Ovary (tissue), 3 donors: Measurements from ENCODE around the gene COASY.

ENCODE experiments used
- EP300 ChIP-seq: sonication (generic); formaldehyde crosslinking; IDR thresholded peaks from one replicate; pipeline ENCODE4 v1.6.1; 2017; ENCODE audit warnings: antibody characterized with exemption
- POLR2A ChIP-seq: fragments of 450-650 bp; IDR thresholded peaks from one replicate; pipeline ENCODE4 v1.6.1; 2017; ENCODE audit warnings: antibody characterized with exemption, mild to moderate bottlenecking, moderate library complexity
- TF ChIP-seq, protein P1 (sequence below), 3 donors: fragments of 450-650 bp in 2 of 3; fragments of 200-600 bp in 1 of 3; IDR thresholded peaks; one replicate each; pipeline versions ENCODE4 v1.5.1 to v1.8.0; 2016 to 2022; ENCODE audit warnings: antibody characterized with exemption in 3 of 3, mild to moderate bottlenecking in 1 of 3
- donor health status: DM: no; HTN: no; CAD: no.

DNA sequence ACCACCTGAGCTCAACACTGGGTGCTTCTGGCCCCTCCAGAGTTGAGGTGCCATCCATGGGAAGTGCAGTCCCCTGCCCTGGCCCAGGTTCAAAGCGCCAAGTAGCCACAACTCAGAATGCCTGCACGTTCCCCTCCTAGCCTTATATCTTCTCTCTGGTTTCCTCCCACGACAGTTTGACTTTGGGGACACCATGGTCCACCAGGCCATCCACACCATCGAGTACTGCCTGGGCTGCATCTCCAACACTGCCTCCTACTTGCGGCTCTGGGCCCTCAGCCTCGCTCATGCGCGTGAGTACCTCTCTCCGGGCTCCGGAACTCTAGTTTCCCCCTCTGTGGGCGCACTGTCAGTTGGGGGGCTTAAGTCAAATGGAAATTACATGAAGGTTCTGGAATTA lies 48.3 kb upstream of the COASY start:
- no peak for TF ChIP-seq POLR2A
- TF ChIP-seq, protein P1, sequence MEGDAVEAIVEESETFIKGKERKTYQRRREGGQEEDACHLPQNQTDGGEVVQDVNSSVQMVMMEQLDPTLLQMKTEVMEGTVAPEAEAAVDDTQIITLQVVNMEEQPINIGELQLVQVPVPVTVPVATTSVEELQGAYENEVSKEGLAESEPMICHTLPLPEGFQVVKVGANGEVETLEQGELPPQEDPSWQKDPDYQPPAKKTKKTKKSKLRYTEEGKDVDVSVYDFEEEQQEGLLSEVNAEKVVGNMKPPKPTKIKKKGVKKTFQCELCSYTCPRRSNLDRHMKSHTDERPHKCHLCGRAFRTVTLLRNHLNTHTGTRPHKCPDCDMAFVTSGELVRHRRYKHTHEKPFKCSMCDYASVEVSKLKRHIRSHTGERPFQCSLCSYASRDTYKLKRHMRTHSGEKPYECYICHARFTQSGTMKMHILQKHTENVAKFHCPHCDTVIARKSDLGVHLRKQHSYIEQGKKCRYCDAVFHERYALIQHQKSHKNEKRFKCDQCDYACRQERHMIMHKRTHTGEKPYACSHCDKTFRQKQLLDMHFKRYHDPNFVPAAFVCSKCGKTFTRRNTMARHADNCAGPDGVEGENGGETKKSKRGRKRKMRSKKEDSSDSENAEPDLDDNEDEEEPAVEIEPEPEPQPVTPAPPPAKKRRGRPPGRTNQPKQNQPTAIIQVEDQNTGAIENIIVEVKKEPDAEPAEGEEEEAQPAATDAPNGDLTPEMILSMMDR (IDR thresholded peaks at IDR 0.05): no peak
- TF ChIP-seq EP300: no peak
